ENCODE data around the gene NISCH.

Gene NISCH

DNA sequence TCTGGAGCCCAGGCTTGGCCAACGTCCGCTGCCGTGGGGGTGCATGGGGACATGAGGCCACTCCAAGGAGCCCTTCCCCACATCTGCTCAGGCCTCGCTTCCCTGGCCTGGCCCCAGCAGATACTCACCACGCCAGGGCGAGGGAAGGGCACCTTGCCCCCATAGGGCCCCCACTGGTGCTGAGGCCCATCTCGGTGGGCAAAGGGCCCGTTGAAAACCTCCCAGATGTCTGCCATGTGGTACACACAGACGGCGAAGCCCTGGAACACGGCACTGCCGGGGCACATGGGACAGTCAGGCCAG is 15.2 kb upstream of the NISCH start:
- no peak overlapping the region for H3K4me3 ChIP-seq (ENCODE audit: low read length)
- TF ChIP-seq, protein P1, sequence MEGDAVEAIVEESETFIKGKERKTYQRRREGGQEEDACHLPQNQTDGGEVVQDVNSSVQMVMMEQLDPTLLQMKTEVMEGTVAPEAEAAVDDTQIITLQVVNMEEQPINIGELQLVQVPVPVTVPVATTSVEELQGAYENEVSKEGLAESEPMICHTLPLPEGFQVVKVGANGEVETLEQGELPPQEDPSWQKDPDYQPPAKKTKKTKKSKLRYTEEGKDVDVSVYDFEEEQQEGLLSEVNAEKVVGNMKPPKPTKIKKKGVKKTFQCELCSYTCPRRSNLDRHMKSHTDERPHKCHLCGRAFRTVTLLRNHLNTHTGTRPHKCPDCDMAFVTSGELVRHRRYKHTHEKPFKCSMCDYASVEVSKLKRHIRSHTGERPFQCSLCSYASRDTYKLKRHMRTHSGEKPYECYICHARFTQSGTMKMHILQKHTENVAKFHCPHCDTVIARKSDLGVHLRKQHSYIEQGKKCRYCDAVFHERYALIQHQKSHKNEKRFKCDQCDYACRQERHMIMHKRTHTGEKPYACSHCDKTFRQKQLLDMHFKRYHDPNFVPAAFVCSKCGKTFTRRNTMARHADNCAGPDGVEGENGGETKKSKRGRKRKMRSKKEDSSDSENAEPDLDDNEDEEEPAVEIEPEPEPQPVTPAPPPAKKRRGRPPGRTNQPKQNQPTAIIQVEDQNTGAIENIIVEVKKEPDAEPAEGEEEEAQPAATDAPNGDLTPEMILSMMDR (conservative IDR thresholded peaks at IDR 0.05; ENCODE audit: low read depth, low read length) = no peak
- DNase-seq (ENCODE audit: low read depth) = no peak

DNA sequence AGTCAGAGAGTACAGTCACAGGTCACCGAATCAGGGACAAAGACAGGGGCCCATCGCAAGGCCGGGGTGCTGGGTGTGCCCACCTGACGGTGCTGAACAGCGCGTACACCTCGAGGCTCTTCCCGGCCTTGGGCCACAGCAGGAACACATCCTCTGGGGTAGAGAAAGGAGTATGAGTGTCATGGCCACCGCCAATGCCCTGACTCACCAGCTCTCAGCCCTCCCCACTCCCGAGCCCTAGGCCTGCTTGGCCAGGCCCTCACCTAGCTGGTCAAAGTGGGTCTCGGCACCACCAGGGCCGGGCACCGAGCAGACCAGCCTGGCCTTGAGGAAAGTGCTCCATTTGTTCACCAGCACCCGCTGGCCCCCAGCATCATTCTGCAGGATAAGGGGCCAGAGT is 14.7 kb upstream of the NISCH start:
- no peak for DNase-seq (ENCODE audit: low read depth)
- TF ChIP-seq, protein P1 (conservative IDR thresholded peaks at IDR 0.05; ENCODE audit: low read depth, low read length) = no peak
- no peak overlapping the region for H3K4me3 ChIP-seq (ENCODE audit: low read length)

DNA sequence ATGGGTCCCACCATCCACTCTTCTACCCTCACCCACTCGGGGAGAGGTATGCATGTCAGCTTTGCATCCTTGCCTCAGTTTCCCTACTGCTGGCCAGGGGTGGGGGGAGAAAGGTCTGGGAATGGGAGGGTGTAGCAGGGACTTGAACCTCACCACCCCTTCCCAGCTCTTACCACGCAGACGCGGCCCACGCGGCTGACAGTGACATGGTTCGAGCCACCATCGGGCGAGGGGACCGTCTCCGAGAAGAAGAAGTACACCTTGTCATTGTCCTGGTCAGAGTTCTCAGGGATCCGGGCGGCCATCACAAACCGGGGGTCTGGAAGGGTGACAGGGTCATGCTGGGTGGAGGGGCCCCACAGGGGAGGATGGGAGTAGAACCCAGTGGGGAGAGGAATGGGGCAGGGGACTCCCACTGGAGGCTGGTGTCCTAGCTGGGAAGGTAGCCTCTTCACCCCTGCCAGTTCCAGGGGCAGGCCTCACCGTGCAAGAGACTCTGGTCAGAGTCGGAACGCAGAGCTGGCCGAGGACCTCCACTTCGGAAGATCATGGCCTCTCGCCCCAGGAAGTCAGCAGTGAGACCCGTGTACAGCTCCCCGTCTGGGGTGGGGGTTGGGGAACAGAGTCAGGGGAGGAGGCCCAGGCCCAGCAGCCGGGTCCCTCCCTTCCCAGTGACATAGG is 14.2 kb upstream of the NISCH start:
- TF ChIP-seq, protein P1 (conservative IDR thresholded peaks at IDR 0.05; ENCODE audit: low read depth, low read length) = no peak
- DNase-seq (ENCODE audit: low read depth) = no peak
- no peak overlapping the region for H3K4me3 ChIP-seq (ENCODE audit: low read length)

DNA sequence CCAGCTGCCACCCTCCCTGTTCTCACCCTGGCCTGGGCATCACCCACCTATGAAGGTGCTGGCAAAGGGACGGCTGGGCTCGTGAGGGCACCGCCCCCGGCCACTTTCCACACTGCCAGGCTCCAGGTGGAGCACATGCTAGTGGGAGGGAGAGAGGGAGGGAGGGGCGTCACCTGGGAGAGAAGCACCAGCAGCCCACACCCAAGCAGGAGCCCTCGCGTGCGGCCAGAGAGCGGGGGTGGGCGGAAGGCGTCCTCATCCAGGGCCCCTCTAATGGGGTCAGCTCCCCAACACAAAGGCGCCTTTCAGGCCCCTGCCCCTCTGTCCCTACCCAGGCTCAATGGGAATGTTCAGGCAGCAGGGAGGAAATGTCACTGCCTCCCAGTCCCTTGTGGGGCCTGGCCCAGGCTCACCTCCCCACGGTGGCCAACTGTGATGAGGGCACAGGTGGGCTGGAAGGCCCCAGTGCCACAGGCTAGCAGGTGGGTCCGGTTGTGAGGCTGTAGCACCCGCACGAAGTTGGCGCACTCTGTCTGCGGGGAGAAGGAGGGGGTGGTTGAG is 13.6 kb upstream of the NISCH start:
- TF ChIP-seq, protein P1 (conservative IDR thresholded peaks at IDR 0.05; ENCODE audit: low read depth, low read length) = no peak
- DNase-seq (ENCODE audit: low read depth) = no peak
- no peak overlapping the region for H3K4me3 ChIP-seq (ENCODE audit: low read length)

DNA sequence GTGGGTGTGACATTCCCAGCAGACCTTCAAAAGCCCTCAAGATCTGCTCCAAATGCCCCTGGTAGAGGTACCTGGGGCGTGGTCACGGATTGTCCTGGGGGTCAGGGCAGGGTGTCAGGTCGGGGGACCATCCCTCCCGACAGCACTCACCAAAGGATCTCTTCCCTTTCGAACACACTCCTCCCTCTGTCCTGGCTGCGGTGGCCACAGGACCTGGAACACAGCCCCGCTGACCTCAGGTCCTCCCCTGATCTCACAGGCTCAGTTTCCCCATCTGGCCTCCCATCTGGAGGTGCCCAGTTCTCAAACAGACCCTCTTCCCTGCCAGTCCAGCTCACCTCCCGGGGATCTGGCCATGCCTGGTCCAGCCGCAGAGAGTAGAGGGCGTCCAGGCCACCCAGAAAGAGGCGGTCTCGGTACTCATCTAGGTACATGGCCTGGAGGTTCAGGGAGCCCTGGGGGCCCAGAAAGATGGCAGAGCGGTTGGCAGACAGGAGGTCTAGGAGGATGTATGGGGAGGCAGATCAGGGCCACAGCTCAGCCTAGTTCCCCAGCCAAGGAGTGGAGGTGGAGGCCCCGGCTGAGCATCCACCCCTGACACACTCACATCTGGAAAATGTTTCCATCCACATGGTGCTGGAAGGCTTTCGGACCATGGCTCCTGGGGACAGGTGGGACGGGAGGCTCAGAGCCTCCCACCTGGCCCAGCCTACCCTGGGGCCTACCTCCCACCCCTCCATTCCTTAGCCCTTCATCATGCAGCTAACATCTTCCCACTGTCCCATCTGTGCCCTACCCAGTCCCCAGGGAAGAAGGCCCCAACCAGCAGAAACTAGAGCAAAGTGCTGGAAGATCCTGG is 12.8 kb upstream of the NISCH start:
- no peak overlapping the region for H3K4me3 ChIP-seq (ENCODE audit: low read length)
- TF ChIP-seq, protein P1 (conservative IDR thresholded peaks at IDR 0.05; ENCODE audit: low read depth, low read length) = no peak
- no peak for DNase-seq (ENCODE audit: low read depth)

DNA sequence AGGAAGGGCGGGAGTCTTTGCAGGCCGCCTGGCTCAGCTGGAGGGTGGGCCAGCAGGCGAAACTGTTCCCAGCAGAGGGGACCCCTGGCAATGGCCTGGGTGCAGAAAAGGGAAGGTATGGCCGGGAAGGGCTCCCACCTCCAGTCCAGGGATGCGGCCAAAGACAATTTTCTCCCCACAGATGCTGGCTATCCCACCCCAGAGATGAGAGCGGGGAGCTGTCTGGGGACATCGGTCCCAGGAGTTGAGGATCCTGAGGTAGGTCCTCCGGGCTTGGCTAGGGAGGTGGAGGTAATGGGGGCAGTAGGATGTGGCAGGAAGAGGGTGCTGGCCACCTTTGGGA is 12.2 kb upstream of the NISCH start:
- H3K4me3 ChIP-seq (ENCODE audit: low read length) = no peak overlapping the region
- TF ChIP-seq, protein P1 (conservative IDR thresholded peaks at IDR 0.05; ENCODE audit: low read depth, low read length) = no peak
- DNase-seq (ENCODE audit: low read depth) = no peak
